GM10248 (cell line): Measurements from ENCODE around the gene CNTN4.

ENCODE experiments used
- CTCF ChIA-PET: fragments of 300-600 bp; sonication (Branson Sonifier 250); formaldehyde crosslinking; extraction: SDS; loops from one replicate; lab custom pipeline; 2021; ENCODE audit warnings: antibody characterized with exemption; lab: Yijun Ruan, JAX
- POLR2A ChIA-PET: fragments of 350-650 bp; sonication (Branson Sonifier 250); formaldehyde crosslinking; extraction: SDS; loops from one replicate; lab custom pipeline; 2020; ENCODE audit warnings: antibody characterized with exemption; lab: Yijun Ruan, JAX
- DNase-seq: peaks from one replicate; pipeline ENCODE4 v3.0.0; 2012; ENCODE audit errors: extremely low spot score
- CTCF ChIP-seq: IDR thresholded peaks from 2 replicates; pipeline ENCODE4 v1.5.1; 2012; ENCODE audit warnings: mild to moderate bottlenecking, low read depth; ENCODE audit errors: extremely low read depth, missing control alignments, control extremely low read depth

Gene CNTN4

GRCh38 chr3:2354702-2355101 is 256.0 kb downstream of the CNTN4 start:
- TF ChIP-seq CTCF, result no peak
- POLR2A ChIA-PET, result no interaction called here
- DNase-seq, result no peak
- CTCF ChIA-PET, result no interaction called here

- DNase-seq, result no peak
- CTCF ChIA-PET, result interaction anchor here (0.9 to 1.3 kb wide), 2 partner anchors 19 to 21 kb away, joined by 3 read pairs; no protein-coding TSS in a partner anchor
- TF ChIP-seq CTCF, result no peak
- POLR2A ChIA-PET, result no interaction called here
These were observed 257.8 kb downstream of the CNTN4 start for GRCh38 chr3:2356298-2356950.

- no peak for DNase-seq
- CTCF ChIA-PET, result no interaction called here
- no peak for TF ChIP-seq CTCF
- POLR2A ChIA-PET, result no interaction called here
These were observed 262.1 kb downstream of the CNTN4 start for GRCh38 chr3:2360815-2361214.

GRCh38 chr3:2362122-2362521 is 263.5 kb downstream of the CNTN4 start:
- ChIA-PET POLR2A (no interaction called here), CTCF (interaction anchor here (1.1 to 1.6 kb wide), 2 partner anchors 25 to 47 kb away, joined by 3 read pairs; no protein-coding TSS in a partner anchor)
- DNase-seq, result no peak
- TF ChIP-seq CTCF, result no peak

- DNase-seq, result no peak
- ChIA-PET POLR2A (no interaction called here), CTCF (no interaction called here)
- no peak for TF ChIP-seq CTCF
These were observed 265.2 kb downstream of the CNTN4 start for GRCh38 chr3:2363854-2364253.

- ChIA-PET POLR2A (no interaction called here), CTCF (no interaction called here)
- no peak for TF ChIP-seq CTCF
- no peak for DNase-seq
These were observed 271.7 kb downstream of the CNTN4 start for GRCh38 chr3:2370317-2370716.

GRCh38 chr3:2372306-2372705 is 273.6 kb downstream of the CNTN4 start:
- no peak for TF ChIP-seq CTCF
- ChIA-PET CTCF (no interaction called here), POLR2A (no interaction called here)
- DNase-seq, result no peak
